ENCODE results near the gene TRIM45.

- no peak for TF ChIP-seq GATA2 (IDR thresholded peaks at IDR 0.05; ENCODE audit: low read depth, low read length)
- no peak for TF ChIP-seq GATA3 (IDR thresholded peaks at IDR 0.05; ENCODE audit: low read depth, low read length)
Observed at GRCh38 chr1:117123274-117123673, 1.7 kb upstream of the TRIM45 start.
